Measurements from ENCODE around the gene CAPZB. TPM values are rescaled to one million over a fixed set of nuclear protein-coding genes. Genes with fewer than 3 reads are reported as not detected.

CAPZB gene
- total and polyA plus RNA-seq, 2 of the 4 experiments (the other 2 are of a cell fraction) = 216 to 304 TPM

DNA sequence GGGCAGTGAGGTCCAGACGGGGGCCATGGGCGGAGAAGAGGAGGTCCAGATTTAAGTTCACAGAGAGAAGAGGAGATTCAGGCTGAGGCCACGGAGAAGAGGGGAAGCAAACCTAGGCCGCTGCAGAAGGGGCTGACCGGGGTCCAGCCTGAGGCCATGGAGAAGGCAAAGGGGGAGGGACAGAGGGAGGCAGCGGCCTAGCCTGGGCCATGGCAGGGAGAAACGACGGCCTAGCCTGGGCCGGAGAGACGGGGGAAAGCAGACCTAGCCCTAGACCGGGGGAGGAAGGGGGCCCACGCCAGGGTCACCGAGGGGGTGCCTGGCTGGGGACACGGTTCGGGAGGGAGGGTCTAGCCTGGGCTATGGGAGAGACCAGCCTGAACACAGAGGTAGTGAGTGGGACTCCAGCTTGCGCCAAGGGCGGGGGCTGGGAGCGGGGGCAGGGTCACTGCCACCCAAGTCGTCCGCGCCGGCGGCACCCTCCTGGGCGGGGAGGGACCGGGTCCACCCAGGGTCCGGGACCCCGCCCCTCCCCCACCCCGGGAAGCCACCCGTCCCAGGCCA is 459 bp downstream of the CAPZB start (continued):
- TF ChIP-seq RCOR1 (IDR thresholded peaks at IDR 0.05; ENCODE audit: insufficient replicate concordance, low read length) = no peak

DNA sequence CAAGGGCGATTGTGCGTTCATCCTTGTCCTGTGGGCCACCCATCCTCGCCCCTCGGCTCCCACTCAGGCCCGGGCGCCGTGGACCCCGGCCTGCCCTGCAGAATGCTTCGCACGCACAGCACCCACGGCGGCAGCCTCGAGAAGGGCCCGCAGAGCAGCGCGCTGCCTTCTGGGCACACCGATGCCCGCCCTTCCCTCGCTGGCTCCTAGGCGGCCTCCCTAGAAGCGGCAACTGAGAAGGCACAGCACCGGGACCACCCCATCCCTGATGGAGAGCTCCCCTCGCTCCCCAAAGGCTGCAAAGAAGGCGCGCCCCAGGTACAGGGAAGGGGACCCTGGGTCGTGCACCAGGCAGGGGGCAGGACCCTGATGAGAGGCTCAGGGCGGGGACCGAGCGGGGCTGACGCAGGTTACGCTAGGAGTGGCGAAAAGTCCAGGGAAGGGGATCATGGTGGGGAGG is 971 bp downstream of the CAPZB start:
- no TSS peak for BruUV-seq (replicated peaks)
- peaks cover 42% of the 10 kb centered on the region for H3K9me1 ChIP-seq (ENCODE audit: insufficient read depth, low read length)
- H3K23ac ChIP-seq (ENCODE audit: low read depth, low read length) = peak overlapping the region; percentile 93
- H3K36me3 ChIP-seq (ENCODE audit: control insufficient read depth, insufficient read depth, low read length) = peaks cover 15% of the 10 kb centered on the region
- H3K4ac ChIP-seq (ENCODE audit: low read depth, low read length) = peak overlapping the region; percentile 96
- DNase-seq (no peak), ATAC-seq (ENCODE audit: low read depth) (no peak)
- peak overlapping the region; percentile 98 for H4K5ac ChIP-seq (ENCODE audit: low read depth, low read length)
- H3K4me3 ChIP-seq (ENCODE audit: insufficient read depth, low read depth, low read length) = peak overlapping the region; percentile 99
- ChIA-PET POLR2A (ENCODE audit: unreplicated experiment) (no interaction called here), CTCF (no interaction called here)
- H2AK5ac ChIP-seq (ENCODE audit: low read depth, low read length) = peak overlapping the region; percentile 85
- no peaks in the 10 kb centered on the region for H3K9me3 ChIP-seq (ENCODE audit: control insufficient read depth, insufficient read depth, low read length)
- peaks cover 57% of the 10 kb centered on the region for H4K20me1 ChIP-seq (ENCODE audit: insufficient read depth, low read length)
- H2AK9ac ChIP-seq (replicated peaks; ENCODE audit: low read depth, low read length, poor library complexity) = peak overlapping the region; percentile 96
- peak overlapping the region; percentile 90 for H2BK5ac ChIP-seq (ENCODE audit: low read depth, low read length, poor library complexity, severe bottlenecking)
- in situ Hi-C loops (cut with MboI; ENCODE audit: low sequenced_read_pairs) (loop anchor here (10.0 kb wide), 1 partner anchor 160 kb away; the partner anchor contains the start of gene NBL1), intact Hi-C loops (cut with micrococcal nuclease) (loop anchor here (2.0 kb wide), 3 partner anchors 94 to 160 kb away; partner anchors contain the start of gene NBL1), dilution Hi-C loops (cut with HindIII; ENCODE audit: low sequenced_read_pairs, unreplicated experiment) (no loop called here)
- H2BK20ac ChIP-seq (ENCODE audit: low read depth, low read length) = no peak overlapping the region
- peaks cover 36% of the 10 kb centered on the region for H3K4me1 ChIP-seq (ENCODE audit: control insufficient read depth, insufficient read depth, low read length)
- H3K18ac ChIP-seq (ENCODE audit: low read depth, low read length) = peak overlapping the region; percentile 95; the same call in 1 of the 2 replicates
- peak overlapping the region; percentile 74 to 86; a peak in 3 of 4 replicates for H4K8ac ChIP-seq (ENCODE audit: low read depth in 2 of 2, low read length in 2 of 2)
- peaks cover 7 to 68% of the 10 kb centered on the region in 2 experiments for H3K79me1 ChIP-seq (ENCODE audit: low read depth in 1 of 2, low read length in 2 of 2)
- no peak overlapping the region for H2BK15ac ChIP-seq (ENCODE audit: low read depth, low read length)
- H2BK120ac ChIP-seq (ENCODE audit: low read depth, low read length) = peak overlapping the region; percentile 38; the same call in 1 of the 2 replicates
- H3K9ac ChIP-seq (ENCODE audit: low read depth, low read length) = peak overlapping the region; percentile 97
- peak overlapping the region; percentile 99 for H3K27ac ChIP-seq (ENCODE audit: insufficient read depth, low read length)
- H3K27me3 ChIP-seq (ENCODE audit: control insufficient read depth, insufficient read depth, low read length) = no peaks in the 10 kb centered on the region
- H2AFZ ChIP-seq (replicated peaks; ENCODE audit: low read length, poor library complexity) = peak overlapping the region; percentile 75
- peak overlapping the region; percentile 92 for H4K91ac ChIP-seq (ENCODE audit: insufficient read depth, low read depth, low read length)
- peak overlapping the region; percentile 93 for H3K4me2 ChIP-seq (ENCODE audit: low read depth, low read length)
- H3K56ac ChIP-seq (ENCODE audit: extremely low read depth, insufficient read depth, low read length) = peak overlapping the region; percentile 86
- WGBS, 2 experiments (ENCODE audit: extremely low coverage in 2 of 2, insufficient read length in 1 of 2) = 3% methylated on average over 21 of the region's 32 CpGs; no CpG with 5 or more reads in 1 of the 2 experiments
- H3K14ac ChIP-seq (replicated peaks; ENCODE audit: low read depth, low read length) = peak overlapping the region; percentile 95
- TF ChIP-seq CEBPB (IDR thresholded peaks at IDR 0.05; ENCODE audit: low read depth, low read length) (no peak), BHLHE40 (IDR thresholded peaks at IDR 0.05; ENCODE audit: low read depth, low read length) (no peak), CHD1 (IDR thresholded peaks at IDR 0.05; ENCODE audit: low read depth, low read length) (no peak), MAZ (IDR thresholded peaks at IDR 0.05; ENCODE audit: borderline replicate concordance, low read depth, low read length) (no peak), RCOR1 (IDR thresholded peaks at IDR 0.05; ENCODE audit: insufficient replicate concordance, low read length) (no peak), POLR2A (IDR thresholded peaks at IDR 0.05; ENCODE audit: low read depth, low read length) (no peak), SMC3 (IDR thresholded peaks at IDR 0.05; ENCODE audit: low read depth, low read length) (no peak), MAFK (IDR thresholded peaks at IDR 0.05; ENCODE audit: low read depth, low read length) (no peak), MXI1 (IDR thresholded peaks at IDR 0.05; ENCODE audit: borderline replicate concordance, low read depth, low read length) (no peak), RFX5 (IDR thresholded peaks at IDR 0.05; ENCODE audit: low read depth, low read length) (no peak), RAD21 (IDR thresholded peaks at IDR 0.05; ENCODE audit: low read length) (no peak; the same call in 1 of the 2 replicates)
- TF ChIP-seq, protein P1, sequence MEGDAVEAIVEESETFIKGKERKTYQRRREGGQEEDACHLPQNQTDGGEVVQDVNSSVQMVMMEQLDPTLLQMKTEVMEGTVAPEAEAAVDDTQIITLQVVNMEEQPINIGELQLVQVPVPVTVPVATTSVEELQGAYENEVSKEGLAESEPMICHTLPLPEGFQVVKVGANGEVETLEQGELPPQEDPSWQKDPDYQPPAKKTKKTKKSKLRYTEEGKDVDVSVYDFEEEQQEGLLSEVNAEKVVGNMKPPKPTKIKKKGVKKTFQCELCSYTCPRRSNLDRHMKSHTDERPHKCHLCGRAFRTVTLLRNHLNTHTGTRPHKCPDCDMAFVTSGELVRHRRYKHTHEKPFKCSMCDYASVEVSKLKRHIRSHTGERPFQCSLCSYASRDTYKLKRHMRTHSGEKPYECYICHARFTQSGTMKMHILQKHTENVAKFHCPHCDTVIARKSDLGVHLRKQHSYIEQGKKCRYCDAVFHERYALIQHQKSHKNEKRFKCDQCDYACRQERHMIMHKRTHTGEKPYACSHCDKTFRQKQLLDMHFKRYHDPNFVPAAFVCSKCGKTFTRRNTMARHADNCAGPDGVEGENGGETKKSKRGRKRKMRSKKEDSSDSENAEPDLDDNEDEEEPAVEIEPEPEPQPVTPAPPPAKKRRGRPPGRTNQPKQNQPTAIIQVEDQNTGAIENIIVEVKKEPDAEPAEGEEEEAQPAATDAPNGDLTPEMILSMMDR (conservative IDR thresholded peaks at IDR 0.05; ENCODE audit: low read depth, low read length) = no peak
- TF ChIP-seq, protein P2, sequence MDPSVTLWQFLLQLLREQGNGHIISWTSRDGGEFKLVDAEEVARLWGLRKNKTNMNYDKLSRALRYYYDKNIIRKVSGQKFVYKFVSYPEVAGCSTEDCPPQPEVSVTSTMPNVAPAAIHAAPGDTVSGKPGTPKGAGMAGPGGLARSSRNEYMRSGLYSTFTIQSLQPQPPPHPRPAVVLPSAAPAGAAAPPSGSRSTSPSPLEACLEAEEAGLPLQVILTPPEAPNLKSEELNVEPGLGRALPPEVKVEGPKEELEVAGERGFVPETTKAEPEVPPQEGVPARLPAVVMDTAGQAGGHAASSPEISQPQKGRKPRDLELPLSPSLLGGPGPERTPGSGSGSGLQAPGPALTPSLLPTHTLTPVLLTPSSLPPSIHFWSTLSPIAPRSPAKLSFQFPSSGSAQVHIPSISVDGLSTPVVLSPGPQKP (IDR thresholded peaks at IDR 0.05; ENCODE audit: borderline replicate concordance, low read depth, low read length) = no peak
